Measurements from ENCODE around the gene CARMIL1.

CARMIL1 gene

DNA sequence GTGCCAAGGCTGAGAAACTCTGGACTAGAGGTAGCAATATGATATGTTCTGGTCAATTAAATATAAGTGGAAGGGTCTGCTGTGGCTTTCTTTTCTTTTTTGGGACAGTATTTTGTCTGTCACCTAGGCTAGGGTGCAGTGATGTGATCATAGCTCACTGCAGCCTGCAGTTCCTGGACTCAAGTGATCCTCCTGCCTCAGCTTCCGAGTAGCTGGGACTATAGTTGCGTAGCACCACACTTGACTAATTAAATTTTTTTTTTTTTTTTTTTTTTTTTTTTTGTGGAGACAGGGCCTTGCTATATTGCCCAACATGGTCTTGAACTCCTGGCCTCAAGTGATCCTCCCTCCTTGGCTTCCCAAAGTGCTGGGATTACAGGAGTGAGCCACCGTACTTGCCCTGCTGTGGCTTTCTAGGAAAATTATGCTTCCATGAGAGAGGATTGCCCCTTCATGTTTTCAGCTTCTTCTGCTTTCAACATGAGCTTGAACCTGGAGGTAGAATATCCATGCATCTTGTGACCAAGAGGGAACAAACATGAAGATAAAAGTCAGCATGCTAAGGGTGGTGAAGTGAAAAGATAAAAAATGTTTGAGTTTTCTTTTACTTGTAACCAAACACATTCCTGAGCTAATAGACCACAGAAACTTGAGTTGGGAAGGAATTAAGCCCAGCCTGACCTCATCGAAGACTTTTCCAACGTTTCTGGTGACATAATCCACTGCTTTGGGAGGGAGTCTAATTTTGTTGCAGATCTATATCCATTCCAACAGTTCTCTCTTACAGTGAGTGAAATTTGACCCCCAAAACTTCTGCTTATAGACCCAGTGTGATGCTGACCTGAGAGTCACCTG lies 75.1 kb downstream of the CARMIL1 start:
- no peak overlapping the region for H3K4me3 ChIP-seq (ENCODE audit: low read depth, low read length)
- DNase-seq (ENCODE audit: low read depth), result no peak
- TF ChIP-seq, protein P1, sequence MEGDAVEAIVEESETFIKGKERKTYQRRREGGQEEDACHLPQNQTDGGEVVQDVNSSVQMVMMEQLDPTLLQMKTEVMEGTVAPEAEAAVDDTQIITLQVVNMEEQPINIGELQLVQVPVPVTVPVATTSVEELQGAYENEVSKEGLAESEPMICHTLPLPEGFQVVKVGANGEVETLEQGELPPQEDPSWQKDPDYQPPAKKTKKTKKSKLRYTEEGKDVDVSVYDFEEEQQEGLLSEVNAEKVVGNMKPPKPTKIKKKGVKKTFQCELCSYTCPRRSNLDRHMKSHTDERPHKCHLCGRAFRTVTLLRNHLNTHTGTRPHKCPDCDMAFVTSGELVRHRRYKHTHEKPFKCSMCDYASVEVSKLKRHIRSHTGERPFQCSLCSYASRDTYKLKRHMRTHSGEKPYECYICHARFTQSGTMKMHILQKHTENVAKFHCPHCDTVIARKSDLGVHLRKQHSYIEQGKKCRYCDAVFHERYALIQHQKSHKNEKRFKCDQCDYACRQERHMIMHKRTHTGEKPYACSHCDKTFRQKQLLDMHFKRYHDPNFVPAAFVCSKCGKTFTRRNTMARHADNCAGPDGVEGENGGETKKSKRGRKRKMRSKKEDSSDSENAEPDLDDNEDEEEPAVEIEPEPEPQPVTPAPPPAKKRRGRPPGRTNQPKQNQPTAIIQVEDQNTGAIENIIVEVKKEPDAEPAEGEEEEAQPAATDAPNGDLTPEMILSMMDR (IDR thresholded peaks at IDR 0.05; ENCODE audit: control insufficient read depth, extremely low read depth, insufficient read depth), result no peak

DNA sequence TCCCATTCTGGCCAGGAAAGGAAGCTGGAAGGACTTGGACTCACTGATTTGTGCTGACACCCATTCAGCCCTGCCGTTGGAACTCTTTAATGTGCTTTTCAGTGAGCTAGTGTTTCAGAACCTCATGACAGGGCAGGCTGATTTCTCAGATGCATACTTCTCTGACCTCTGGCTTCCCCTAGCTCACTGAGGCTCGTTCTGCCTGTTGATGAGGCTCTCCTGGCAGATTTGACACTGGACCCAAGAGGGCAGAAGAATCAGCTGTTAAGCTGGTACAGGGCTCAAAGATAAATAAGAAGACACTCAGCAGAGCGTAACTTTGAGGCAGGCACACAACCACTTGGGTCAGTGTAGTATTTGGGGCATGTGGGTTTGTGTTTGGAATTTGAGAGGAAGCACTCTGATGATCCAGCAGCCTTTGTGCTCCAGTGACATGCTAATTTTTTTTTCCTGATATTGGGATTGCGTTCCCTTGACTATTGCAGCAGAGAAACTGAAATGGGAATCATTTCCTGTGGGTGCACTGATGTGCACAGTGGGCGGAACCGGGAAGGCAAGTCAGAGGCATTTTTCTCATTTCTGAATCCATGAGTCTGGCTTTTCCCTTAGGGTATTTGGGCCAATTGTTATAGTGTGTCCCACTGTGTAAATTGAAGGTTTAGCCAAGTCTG lies 80.2 kb downstream of the CARMIL1 start:
- no peak for DNase-seq (ENCODE audit: low read depth)
- no peak overlapping the region for H3K4me3 ChIP-seq (ENCODE audit: low read depth, low read length)
- TF ChIP-seq, protein P1 (IDR thresholded peaks at IDR 0.05; ENCODE audit: control insufficient read depth, extremely low read depth, insufficient read depth), result no peak

DNA sequence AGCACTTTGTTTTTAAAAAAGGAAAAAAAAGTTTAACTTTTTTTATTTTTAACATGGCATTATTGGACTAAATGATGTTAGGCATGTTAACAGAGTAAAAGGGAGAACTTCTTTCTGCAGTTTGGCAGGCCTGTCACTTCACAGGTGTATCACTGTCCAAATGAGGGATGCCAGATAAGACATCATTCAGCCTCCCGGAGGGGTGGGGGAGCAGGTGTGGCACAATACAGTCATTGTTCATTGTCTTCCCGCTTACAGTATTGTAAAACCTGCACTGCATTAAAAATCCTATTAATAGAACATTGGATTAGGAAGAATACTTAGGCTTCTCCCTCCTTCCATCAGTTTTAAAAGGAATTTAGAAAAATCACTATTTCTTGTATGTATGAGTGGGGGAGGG lies 80.7 kb downstream of the CARMIL1 start:
- TF ChIP-seq, protein P1 (IDR thresholded peaks at IDR 0.05; ENCODE audit: control insufficient read depth, extremely low read depth, insufficient read depth), result no peak
- no peak for DNase-seq (ENCODE audit: low read depth)
- H3K4me3 ChIP-seq (ENCODE audit: low read depth, low read length), result no peak overlapping the region

DNA sequence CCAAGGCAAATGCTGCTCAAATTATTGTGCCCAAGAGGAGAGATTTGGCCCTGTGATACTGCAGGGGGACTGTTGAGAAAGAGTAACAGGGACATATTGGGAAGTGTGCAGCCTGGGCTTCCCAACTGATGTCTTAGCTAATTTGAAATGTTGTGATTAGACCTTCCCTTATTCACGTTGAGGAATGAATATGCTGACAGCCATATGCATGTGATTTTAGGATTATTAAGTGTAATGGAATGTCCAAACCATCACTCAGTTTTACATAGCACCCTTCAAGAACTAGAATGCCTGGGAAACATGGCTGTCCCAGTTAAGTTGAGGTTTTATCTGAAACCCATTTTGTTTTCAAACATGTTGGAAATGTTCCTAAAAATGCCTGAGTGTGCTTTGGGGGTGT lies 81.4 kb downstream of the CARMIL1 start:
- no peak overlapping the region for H3K4me3 ChIP-seq (ENCODE audit: low read depth, low read length)
- no peak for DNase-seq (ENCODE audit: low read depth)
- TF ChIP-seq, protein P1 (IDR thresholded peaks at IDR 0.05; ENCODE audit: control insufficient read depth, extremely low read depth, insufficient read depth), result no peak

DNA sequence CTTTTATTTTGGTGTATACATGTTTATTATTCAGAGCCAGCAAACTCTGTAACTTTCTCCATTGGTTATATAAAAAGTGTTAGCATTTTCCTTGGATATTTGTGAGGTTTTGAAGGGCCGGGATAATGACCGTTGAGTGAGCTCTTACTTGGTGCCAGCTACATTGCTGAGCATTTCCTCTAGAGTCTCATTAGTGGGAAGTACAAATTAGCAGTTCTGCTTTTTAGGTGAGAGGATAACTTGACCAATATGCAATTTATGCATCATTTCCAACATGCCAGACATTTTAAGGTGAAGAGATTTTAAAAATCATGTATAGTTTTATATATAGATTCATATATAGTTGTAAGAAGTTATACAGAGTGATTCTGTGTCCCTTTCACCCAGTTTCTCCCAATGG lies 84.3 kb downstream of the CARMIL1 start:
- DNase-seq (ENCODE audit: low read depth), result no peak
- no peak overlapping the region for H3K4me3 ChIP-seq (ENCODE audit: low read depth, low read length)
- TF ChIP-seq, protein P1 (IDR thresholded peaks at IDR 0.05; ENCODE audit: control insufficient read depth, extremely low read depth, insufficient read depth), result no peak

DNA sequence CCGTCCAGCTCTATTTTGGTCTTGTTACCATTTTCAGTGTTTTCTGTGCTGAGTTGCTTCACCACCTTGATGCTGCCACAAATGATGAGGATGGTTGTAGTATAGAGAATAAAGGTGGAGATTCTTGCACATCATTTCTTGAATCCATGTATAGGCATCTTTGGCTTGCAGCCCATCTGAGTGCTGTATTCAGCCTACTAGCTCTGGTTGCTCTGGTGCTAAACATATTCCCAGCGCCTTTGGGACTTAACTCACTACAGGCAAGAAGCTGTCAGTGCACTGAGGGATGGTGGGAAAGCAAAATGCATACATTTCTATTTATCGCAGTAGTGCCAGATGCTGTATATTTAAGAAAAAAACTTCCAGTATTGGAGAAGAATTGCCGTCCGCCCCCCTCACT lies 86.0 kb downstream of the CARMIL1 start:
- no peak overlapping the region for H3K4me3 ChIP-seq (ENCODE audit: low read depth, low read length)
- DNase-seq (ENCODE audit: low read depth), result no peak
- TF ChIP-seq, protein P1 (IDR thresholded peaks at IDR 0.05; ENCODE audit: control insufficient read depth, extremely low read depth, insufficient read depth), result no peak

All from LNCaP clone FGC (cell line).